Measurements from ENCODE around the gene MAK.
"Not testable (repeated sequence)": the region's sequence is repeated elsewhere in the genome, so short reads cannot be mapped to it uniquely, and the experiment has no call there.

Gene MAK, protein sequence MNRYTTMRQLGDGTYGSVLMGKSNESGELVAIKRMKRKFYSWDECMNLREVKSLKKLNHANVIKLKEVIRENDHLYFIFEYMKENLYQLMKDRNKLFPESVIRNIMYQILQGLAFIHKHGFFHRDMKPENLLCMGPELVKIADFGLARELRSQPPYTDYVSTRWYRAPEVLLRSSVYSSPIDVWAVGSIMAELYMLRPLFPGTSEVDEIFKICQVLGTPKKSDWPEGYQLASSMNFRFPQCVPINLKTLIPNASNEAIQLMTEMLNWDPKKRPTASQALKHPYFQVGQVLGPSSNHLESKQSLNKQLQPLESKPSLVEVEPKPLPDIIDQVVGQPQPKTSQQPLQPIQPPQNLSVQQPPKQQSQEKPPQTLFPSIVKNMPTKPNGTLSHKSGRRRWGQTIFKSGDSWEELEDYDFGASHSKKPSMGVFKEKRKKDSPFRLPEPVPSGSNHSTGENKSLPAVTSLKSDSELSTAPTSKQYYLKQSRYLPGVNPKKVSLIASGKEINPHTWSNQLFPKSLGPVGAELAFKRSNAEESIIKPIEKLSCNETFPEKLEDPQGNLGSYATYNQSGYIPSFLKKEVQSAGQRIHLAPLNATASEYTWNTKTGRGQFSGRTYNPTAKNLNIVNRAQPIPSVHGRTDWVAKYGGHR

DNA sequence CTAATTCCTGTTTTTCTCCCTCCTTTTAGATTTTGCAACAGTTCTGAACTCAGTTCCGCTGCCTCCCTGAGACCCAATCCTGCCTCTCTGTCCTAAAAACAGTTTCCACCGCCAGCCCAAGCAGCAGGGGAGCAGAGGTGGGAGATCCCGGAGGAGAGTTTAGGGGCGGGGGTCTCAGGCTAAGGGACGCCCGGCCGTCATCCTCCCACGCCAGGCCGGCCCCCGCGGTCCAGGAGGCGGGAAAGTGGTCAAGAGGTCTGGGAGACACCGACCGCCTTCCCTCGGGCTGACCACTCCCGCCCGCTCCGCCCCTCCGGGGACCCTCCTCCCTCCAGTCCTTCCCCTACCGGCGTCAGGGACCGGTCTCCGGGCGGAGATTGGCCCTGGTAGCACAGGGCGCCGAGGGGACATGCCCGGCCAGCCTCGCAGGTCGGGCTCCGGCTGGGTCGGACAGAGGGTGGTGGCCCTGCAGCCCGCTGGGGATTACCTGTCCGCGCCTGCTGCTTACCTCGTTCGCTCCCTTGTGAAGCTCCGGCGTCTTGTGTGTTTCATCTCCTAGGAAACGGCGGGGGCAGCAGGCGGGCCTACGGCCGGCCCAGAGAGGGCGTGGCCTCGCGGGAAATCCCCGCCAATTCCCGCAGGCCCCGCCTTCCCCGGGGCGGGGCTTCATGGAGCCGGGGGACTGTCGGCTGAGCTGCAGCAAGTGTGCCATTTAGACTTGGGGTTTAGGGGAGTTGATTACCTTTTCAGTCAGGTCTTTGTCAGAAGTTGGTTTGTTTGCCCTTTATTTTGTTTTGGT, at the start of gene MAK:
Gene MAK, minus strand, starts transcription at position 545 of the 799 bp plus-strand sequence. CDS start 7,891 bp downstream, outside the sequence.
- peak; percentile 83 for DNase-seq (ENCODE audit: low read depth)

GRCh38 chr6:10886691-10887502, 48.6 kb upstream of the MAK start, which contains the start of gene SYCP2L:
SYCP2L (plus strand) TSS chr6:10887052; CDS start chr6:10887127, 75 bp downstream.
- peak; percentile 66 for DNase-seq (ENCODE audit: low read depth)

- not testable (repeated sequence) for DNase-seq (ENCODE audit: low read depth)
Observed at GRCh38 chr6:10886365-10886690, 48.0 kb upstream of the MAK start.

GRCh38 chr6:10884245-10884972, 46.1 kb upstream of the MAK start:
- no peak for DNase-seq (ENCODE audit: low read depth)

DNA sequence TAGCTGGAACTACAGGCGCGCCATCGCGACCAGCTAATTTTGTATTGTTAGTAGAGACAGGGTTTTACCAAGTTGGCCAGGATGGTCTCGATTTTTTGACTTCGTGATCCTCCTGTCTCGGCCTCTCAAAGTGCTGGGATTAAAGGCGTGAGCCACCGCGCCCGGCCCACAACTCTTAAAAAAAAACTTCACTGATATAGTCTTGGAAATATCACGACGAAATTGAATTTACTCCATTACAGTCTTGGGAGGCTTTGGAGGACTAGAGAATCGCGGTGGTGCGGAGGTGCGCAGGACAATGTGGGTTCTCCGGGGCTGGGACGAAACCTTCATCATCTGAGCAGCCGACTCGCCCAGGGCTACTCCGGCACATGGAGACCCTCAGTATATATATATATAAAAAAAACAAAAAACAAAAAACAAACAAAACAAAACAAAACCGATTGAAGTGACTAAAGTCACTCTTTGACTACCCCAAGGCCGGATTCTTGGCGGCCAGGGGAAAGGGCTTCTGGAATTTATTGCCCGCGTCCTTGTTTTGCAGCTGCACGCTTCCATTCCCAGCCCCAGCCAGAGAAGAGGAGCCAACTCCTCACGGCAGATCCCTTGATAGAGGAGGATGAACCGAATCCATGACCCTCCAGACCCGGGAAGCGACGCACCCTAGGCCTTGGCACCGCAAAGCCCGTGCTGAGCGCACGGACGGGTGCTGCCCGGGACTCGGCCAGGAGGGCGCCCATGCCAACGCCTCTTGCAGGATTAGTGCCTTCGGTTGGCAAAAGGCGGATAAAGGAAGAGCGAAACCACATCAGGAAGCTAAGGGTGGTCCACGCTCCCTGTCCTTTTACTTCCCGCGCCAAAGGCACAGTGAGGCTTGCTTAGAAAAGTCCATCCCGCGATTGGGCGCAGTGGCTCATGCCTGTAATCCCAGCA, 45.2 kb upstream of the MAK start:
- DNase-seq (ENCODE audit: low read depth), result no peak

- no peak for DNase-seq (ENCODE audit: low read depth)
Observed at GRCh38 chr6:10882657-10883171, 44.4 kb upstream of the MAK start.

GRCh38 chr6:10882253-10882630, 43.9 kb upstream of the MAK start:
- not testable (repeated sequence) for DNase-seq (ENCODE audit: low read depth)

- no peak for DNase-seq (ENCODE audit: low read depth)
Observed at GRCh38 chr6:10880366-10880765, 42.0 kb upstream of the MAK start.

- no peak for DNase-seq (ENCODE audit: low read depth)
Observed at GRCh38 chr6:10877871-10878270, 39.5 kb upstream of the MAK start.

- DNase-seq (ENCODE audit: low read depth), result no peak
Observed at GRCh38 chr6:10877012-10877411, 38.7 kb upstream of the MAK start.

- DNase-seq (ENCODE audit: low read depth), result no peak
Observed at GRCh38 chr6:10875026-10875425, 36.7 kb upstream of the MAK start.

GRCh38 chr6:10874207-10874606, 35.9 kb upstream of the MAK start:
- DNase-seq (ENCODE audit: low read depth), result no peak

DNA sequence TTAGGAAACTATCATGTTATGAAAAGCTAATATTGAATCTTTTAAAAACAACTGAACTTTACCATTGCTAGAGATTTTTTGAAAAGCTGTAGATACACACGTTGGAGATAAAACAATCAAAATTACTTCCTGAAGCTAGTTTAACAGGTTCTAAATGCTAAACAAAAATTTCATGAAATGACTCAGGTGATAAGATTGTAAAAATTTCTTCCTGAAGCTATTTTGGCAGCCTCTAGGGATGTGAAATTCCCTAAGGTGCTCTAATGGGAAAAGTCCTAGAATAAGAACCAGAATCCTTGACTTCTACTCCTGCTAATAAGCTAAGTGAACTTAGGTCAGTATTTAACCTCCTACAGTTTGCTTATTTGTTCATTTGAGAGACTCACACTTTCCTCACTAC, 35.0 kb upstream of the MAK start:
- DNase-seq (ENCODE audit: low read depth), result no peak

- no peak for DNase-seq (ENCODE audit: low read depth)
Observed at GRCh38 chr6:10867952-10868351, 29.6 kb upstream of the MAK start.

DNA sequence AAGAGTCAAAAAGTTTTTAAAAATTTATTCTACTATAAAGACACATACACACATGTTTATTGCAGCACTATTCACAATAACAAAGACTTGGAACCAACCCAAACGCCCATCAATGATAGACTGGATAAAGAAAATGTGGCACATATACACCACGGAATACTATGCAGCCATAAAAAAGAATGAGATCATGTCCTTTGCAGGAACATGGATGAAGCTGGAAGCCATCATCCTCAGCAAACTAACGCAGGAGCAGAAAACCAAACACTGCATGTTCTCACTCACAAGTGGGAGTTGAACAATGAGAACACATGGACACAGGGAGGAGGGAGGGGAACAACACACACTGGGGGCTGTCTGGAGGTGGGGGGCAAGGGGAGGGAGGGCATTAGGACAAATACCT, 28.4 kb upstream of the MAK start:
- not testable (repeated sequence) for DNase-seq (ENCODE audit: low read depth)

- not testable (repeated sequence) for DNase-seq (ENCODE audit: low read depth)
Observed at GRCh38 chr6:10863031-10863430, 24.7 kb upstream of the MAK start.

- DNase-seq (ENCODE audit: low read depth), result no peak
Observed at GRCh38 chr6:10862361-10862760, 24.0 kb upstream of the MAK start.

DNA sequence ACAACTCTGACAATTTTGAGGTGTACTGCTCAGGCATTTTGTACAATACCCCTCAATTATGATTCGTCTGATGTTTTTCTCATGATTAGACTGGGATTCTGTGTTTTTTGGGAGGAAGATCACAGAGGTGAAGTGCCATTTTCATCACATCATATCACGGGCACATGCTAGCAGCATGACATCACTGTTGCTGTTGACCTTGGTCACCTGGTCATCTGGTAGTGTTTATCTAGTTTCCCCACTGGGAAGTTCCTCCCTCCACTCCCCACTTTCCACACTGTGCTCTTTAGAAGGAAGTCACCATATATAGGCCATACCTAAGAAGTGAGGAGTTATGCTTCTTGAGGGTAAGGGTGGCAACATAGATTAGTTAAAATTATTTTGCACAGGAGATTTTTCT, 22.7 kb upstream of the MAK start:
- DNase-seq (ENCODE audit: low read depth), result no peak

DNA sequence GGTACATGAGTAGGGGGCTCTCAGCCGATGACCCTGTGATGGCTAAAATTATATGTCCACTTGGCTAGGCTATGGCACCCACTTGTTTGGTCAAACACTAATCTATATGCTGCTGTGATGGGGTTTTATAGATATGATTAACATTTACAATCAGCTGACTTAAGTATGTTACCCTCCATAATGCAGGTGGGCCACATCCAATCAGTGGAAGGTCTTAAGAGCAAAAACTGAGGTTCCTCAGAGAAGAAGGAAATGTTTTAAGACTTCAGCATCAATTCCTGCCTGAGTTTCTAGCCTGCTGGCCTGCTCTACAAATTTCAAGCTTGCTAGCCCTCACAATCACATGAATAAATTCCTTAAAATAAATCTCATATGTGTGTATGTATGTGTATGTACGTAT, 18.9 kb upstream of the MAK start:
- DNase-seq (ENCODE audit: low read depth), result no peak
